Measurements from ENCODE around the gene PMM2.
A peak's percentile ranks its signal among the peaks of the same experiment; 100 is the strongest.
"Not testable (repeated sequence)": the region's sequence is repeated elsewhere in the genome, so short reads cannot be mapped to it uniquely, and the experiment has no call there.

Gene PMM2

DNA sequence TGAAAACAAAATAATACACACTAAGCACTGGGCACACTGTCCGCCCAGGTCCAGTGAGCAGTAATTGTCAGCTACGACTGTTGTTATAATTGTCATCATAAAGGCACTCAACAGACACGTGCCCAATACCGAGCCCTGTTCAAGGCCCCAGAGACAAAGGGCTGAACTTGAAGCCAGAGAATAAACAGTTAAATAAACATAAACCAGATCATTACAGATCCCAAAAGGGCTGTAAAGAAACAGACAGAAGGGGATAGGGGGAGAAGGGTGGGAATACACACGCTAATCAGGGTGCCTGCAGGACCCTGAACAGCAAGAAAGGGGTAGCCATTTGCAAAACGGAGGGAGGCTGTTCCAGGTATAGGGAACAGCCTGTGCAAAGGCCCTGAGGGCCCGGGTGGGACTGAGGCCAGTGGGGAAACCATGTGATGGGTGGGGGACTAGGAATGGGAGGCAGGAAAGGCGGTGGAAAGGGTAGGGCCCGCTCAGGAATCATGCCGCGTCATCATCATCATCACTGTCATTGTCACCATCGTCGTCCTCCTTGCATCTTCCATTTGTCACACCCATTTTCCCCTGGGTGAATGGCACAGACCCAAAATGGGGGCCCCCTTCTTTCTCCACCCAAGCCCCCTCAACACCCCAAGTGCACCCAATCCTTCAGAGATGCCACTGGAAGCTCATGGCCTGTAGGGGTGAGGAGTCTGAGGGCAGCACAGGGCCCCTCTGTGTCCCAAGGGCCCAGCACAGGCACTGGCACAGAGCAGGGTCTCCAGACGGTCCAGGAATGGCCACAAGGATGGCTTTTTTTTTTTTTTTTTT, 64.9 kb downstream of the PMM2 start:
- H3K4me3 ChIP-seq (ENCODE audit: low read depth, low read length) = no peak overlapping the region
- no peak for DNase-seq (ENCODE audit: low read depth)

DNA sequence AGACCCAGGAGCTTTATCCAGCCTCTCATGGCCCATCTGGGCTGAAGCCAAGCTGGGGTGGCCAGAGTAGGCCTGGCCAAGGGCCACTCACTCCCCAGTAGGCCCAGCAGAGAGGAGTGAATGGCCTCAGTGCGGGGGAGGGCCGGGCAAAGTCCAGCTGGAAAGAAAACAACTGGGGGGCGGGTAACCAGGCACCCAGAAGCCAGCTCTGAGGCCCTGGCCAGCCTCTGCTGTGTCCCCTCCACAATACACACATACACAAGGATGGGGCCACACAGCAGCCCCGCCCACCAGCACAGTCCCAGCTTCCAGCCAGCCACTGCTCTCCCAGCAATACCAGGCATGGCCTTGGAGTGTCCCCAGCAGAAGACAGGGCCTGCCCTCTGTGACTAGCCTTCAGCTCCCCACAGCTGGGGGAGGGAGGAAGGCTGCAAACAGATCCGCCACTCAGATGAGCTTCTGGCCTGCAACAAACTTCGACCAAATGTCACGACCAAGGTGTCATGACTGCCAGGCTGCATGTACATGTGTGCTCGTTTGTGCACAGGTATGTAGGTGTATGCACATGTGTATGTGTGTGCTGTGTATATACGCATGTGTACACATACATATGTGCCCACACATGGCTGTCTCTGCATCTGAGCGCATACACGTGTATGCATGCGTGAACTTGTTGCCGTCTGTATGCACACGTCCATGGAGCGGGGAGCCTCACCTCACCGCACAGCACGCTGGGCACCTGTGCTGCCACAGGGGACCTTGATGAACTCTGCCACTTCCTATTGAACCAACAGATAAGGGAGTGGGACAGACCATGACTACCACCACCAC, 66.2 kb downstream of the PMM2 start:
- no peak for DNase-seq (ENCODE audit: low read depth)
- H3K4me3 ChIP-seq (ENCODE audit: low read depth, low read length) = no peak overlapping the region

DNA sequence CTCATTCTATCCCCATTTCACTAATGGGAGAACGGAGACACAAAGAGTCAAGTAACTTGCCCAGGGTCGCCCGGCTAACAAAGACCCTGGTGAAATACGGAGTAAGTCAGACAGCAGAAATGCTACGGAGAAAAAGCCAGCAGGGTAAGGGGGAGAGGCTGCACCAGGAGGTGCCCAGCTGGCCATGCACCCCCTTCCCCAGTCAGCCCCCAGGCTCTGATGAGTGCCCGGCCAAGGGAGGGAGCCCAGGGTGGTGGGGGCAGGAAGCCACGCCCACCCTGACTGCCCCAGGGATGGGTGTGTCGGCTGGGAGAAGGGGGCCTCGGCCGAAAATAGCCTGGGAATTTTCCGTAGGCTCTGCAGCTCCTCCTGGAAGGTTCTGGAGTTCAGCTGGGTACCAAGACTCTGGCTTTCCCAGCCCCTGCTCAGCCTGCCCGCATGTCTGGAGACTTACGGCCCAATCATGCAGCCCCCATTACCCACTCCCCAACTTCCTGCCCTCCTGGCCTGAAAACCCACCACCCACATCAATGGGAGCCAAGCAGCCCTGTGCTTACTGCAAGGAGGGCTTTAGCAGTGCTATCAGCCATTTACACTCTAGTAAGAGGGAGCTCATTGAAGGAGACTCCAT, 67.0 kb downstream of the PMM2 start:
- DNase-seq (ENCODE audit: low read depth) = no peak
- H3K4me3 ChIP-seq (ENCODE audit: low read depth, low read length) = no peak overlapping the region

DNA sequence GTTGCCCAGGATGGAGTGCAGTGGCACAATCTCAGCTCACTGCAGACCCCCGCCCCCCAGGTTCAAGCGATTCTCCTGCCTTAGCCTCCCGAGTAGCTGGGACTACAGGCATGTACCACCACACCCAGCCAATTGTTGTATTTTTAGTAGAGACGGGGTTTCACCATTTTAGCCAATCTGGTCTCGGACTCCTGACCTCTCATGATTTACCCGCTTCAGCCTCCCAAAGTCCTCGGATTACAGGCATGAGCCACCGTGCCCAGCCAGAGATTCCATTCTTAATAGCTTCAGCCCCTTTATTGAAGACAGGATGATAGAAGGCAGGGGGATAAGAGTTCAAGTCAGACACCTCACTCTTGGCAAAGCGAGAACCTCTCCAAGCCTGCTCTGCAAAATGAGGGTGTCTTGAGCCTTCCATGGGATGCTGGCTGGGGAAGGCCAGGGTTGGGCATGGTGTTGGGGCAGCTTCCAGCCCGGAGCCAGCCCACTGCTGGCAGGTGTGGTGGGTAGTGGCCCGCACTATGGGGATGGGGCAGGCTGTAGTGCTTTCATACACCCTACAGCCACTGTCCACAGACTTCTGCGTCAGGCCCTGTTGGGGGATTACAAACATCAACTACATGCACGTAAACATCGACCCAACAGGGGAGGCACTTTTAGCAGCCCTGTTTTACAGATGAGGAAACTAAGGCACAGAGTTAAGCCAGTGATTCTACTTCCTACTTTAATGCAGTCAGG, 67.7 kb downstream of the PMM2 start:
- DNase-seq (ENCODE audit: low read depth) = no peak
- H3K4me3 ChIP-seq (ENCODE audit: low read depth, low read length) = no peak overlapping the region

DNA sequence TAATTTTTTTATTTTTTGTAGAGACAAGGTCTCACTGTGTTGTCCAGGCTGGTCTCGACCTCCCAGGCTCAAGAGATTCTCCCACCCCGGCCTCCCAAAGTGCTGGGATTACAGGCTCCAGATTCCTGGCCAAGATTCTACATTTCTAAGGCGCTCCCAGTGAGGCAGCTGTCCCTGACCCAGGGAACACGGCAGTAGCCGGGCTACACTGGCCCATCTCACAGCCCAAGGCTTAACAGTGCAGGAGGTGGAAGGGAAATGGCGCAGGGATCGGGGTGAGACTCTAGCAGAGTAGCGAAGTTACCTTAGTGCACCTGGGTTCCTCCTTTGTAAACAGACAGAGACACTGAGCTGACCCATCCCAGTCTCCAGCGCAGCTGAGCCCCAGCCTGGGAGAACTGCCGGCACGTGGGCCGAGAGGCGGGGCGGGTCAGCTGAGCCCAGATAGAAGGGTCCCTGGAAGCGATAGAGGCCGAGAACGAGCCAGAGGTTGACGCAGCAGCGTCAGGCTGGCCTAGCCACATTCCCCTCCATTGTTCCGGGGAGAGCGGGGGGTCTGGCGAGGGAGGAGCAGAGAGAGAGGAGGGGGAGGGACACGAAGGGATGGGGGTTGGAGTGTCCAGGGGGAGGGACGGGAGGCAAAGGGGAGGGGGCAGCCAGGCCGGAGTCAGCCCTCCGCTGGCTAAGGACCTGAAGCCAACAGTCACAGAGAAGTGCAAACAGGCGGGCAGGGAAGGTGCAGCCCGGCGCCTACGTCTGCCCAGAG, 68.7 kb downstream of the PMM2 start:
- peak overlapping the region; percentile 73 for H3K4me3 ChIP-seq (ENCODE audit: low read depth, low read length)
- DNase-seq (ENCODE audit: low read depth) = no peak

DNA sequence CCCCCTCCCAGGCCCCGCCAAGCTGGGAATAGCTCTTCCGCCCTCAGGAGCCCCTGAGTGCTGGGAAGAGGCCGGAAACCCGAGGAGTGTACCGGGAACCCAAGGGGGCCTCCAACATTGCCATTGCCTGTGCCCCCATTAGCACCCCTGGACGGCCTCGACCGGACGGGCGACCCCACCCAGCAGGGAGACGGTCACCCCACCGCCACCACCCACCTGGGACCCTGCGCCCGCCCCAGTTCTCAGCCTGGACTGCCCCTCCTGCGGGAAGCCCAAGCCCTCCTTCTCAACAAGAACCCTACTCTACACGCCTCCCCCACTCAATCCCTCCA, 69.2 kb downstream of the PMM2 start:
- peak overlapping the region; percentile 73 for H3K4me3 ChIP-seq (ENCODE audit: low read depth, low read length)
- no peak for DNase-seq (ENCODE audit: low read depth)

DNA sequence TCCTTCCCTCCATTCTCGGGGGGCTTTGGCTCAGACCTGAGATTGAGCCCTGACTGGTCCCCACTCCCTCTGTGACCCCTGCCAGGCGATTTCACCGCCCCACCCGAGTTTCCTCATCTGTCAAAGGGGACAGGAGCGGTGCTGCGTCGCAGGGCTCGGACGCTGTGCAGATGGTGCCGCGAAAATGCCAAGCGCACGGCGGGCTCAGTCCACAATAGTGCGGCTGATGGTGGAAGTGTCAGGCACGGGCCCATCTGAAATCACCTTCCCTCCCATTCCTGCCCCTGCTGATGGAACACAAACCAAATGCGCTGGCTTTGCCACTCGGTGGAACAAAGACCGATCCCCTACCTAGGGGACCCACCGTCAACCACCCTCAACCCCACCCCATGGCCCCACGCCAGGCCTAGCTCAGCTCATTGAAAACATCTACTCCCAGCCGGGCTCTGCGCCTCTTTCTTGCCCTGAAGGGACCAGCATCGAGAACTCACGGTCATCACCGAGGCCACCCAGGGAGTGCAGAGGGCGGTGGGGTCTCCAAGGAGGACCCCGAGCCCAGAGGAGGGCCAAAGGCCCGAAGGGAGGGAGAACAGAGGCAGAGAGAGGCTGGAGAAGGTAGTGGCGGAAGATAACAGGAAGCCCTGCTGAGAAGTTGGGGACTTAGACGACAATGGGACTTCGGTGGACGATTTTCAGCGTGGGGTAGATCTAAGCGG, 69.7 kb downstream of the PMM2 start:
- DNase-seq (ENCODE audit: low read depth) = no peak
- H3K4me3 ChIP-seq (ENCODE audit: low read depth, low read length) = peak overlapping the region; percentile 73

DNA sequence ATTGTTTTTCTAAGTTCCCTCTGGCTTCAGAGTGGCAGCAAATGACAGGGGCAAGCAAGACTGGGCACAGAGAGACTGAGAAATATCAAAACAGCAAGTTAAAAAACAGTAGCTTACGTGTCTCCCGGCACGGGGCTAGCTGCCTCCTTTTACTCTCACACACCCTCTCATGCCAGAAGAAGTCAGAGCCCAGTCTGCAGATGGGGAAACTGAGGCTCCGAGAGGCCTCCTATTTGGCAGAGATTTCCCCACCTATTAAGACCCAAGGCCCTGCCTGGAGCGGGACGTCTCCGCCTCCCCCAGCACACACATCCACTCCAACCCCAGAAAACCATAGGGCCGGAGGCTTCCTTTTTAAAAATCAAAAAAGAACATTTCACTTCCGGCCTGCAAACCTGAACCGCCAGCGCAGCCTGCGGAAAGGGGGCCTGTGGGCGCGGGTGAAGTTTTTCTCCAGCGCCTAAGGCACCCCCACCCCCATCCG, 70.3 kb downstream of the PMM2 start:
- H3K4me3 ChIP-seq (ENCODE audit: low read depth, low read length) = peak overlapping the region; percentile 73
- DNase-seq (ENCODE audit: low read depth) = no peak

DNA sequence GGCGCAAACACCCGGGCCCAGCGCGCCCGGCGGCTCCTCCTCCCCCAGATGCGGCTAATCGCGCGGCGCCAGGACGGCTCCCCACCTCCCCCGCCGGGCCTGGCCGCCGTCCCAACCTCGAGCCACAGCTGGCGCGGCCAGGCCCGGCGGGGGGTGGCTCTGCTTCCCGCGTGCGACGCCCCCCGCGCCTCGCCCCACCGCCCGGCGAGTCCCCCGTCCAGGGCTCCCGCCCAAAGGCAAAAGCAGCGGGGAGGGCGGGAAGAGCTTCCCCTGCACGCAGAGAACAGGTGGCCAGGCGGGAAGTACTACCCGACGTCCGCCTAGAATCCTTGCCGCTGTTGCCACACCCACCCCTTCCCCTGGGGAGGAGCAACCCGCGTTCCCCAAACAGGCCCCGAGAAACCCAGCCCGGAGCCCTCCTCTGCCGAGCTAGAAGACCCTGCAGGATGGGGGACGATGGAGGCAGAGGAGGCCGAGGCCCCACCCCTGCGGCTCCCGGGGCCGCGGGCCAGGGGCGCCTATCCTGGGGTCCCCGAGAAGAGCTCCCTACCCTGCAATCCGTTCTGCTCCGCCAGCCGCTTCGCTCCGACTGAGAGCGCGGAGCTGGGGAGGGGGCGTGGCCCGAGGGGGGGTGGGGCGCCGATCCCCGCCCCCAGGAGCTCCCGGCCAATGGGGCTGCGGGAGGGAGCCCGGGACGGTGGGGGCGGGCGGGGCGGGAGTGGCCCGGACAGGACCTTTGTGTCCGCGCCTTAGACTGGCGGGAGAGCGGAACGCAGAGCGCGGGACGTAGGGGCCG, 71.0 kb downstream of the PMM2 start, which contains the start of gene CARHSP1:
Gene CARHSP1 (minus strand): TSS at position 591 of the 796 bp plus-strand sequence. CDS start 9,678 bp downstream, outside the sequence.
- H3K4me3 ChIP-seq (ENCODE audit: low read depth, low read length) = peak within 1 kb of the TSS; percentile 73
- peak; percentile 61 for DNase-seq (ENCODE audit: low read depth)

DNA sequence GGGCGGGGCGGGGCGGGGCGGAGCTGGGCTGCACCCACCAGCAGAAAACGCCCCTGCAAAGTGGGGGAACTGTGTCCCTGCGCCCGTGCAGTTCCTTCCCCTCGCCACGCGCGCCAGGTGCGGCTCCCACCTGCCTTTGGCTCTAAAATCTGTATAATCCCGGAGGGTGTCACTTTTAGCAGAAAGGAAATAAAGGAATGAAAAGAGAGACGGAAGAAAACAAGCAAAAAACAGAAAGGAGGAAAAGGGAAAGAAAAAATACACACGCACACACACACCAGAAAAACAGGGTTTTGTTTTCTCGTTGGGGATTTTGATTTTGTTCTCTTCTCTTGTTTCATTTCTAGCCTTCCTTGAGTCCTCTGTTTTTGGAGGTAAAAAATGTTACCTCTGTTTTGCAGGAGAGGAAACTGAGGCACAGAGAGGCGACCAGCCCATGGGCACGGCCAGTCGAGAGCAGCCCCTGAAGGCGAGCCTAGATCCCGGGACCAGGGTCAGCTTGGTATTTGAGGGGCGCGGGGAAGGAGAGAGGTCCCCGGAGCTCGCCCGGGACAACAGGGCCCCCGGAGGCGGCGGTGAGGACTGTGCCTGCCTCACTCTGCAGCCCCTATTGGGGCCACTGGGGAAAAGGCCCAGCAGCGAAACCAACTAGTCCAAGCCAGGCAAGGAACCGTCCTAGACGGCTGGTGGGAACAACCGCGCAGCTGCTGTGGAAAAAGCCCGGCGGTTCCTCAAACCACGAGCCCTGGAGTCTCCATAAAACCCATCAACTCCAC, 71.8 kb downstream of the PMM2 start:
- no peak for DNase-seq (ENCODE audit: low read depth)
- peak overlapping the region; percentile 49 for H3K4me3 ChIP-seq (ENCODE audit: low read depth, low read length)

DNA sequence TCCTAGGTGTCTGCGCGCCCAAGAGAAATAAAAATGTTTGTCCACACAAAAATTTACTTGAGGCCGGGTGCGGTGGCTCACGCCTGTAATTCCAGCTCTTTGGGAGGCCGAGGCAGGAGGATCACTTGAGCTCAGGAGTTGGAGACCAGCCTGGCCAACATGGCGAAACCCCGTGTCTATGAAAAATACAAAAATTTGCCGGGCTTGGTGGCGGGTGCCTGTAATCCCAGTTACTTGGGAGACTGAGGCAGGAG, 72.3 kb downstream of the PMM2 start:
- not testable (repeated sequence) for DNase-seq (ENCODE audit: low read depth); H3K4me3 ChIP-seq (ENCODE audit: low read depth, low read length)

DNA sequence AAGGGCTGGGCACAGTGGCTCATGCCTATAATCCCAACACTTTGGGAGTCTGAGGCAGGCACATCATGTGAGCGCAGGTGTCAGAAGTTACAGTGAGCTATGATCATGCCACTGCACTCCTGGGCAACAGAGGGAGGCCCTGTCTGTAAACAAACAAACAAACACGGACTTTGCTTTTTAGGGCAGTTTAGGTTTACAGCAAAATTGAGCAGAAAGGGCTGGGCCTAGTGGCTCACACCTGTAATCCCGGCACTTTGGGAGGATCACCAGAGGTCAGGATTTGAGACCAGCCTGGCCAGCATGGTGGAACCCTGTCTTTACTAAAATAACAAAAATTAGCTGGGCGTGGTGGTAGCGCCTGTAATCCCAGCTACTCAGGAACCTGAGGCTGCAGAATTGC, 74.4 kb downstream of the PMM2 start:
- no peak overlapping the region for H3K4me3 ChIP-seq (ENCODE audit: low read depth, low read length)
- DNase-seq (ENCODE audit: low read depth) = no peak

DNA sequence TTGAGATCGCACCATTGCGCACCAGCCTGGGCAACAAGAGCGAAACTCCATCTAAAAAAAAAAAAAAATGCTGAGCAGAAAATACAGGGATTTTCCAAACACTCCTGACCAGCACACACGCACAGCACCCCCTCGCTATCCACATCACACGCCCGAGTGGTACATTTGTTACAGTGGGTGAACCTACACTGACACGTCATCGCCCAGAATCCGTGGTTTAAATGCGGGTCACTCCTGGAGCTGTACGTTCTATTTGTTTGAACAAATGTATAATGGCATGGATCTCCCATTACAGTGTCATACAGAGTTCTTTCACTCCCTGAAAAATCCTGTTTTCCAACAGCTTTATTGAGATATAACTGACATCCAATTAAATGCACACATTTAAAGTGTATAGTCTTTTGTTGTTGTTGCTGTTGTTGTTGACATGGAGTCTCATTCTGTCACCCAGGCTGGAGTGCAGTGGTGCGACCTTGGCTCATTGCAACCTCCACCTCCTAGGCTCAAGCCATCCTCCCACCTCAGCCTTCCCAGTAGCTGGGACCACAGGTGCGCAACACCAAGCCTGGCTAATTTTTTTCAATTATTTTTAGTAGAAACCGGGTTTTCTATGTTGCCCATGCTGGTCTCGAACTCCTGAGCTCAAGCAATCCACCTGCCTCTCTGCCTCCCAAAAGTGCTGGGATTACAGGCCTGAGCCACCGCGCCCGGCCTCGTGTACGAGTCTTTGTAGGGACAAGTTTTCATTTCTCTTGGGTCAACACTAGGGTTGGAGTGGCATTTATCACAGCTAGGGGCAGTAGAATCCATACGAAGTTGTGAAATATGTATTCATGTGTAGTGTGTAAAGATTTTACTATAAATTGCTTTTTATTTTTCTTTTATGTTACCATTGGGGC, 75.6 kb downstream of the PMM2 start:
- no peak overlapping the region for H3K4me3 ChIP-seq (ENCODE audit: low read depth, low read length)
- no peak for DNase-seq (ENCODE audit: low read depth)

DNA sequence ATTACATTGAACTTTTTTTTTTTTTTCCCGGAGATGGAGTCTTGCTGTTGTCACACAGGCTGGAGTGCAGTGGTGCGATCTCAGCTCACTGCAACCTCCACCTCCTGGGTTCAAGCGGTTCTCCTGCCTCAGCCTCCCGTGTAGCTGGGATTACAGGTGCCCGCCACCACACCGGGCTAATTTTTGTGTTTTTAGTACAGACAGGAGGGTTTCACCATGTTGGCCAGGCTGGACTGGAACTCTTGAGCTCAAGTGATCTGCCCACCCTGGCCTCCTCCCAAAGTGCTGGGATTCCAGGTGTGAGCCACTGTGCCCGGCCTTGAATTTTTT, 76.2 kb downstream of the PMM2 start:
- H3K4me3 ChIP-seq (ENCODE audit: low read depth, low read length) = not testable (repeated sequence)

DNA sequence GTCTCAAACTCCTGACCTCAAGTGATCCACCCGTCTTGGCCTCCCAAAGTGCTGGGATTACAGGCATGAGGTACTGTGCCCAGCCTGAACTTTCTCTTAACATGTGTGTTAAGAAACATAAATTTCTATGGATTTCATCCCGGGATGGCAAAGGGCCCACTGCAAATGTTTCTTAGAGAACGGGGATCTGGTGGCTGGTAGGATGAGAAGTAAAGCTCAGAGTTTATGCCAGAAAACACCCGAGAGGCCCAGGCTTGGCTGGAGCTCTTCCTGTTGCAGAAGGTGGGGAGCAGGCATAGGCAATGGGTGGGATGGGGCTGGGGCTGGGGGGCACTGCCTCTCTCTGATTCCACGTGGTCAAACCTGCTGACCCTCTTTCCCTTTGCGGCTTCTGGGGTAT, 76.7 kb downstream of the PMM2 start:
- no peak for DNase-seq (ENCODE audit: low read depth)
- no peak overlapping the region for H3K4me3 ChIP-seq (ENCODE audit: low read depth, low read length)

More for the DNA sequence above, 76.2 kb downstream of the PMM2 start:
- not testable (repeated sequence) for DNase-seq (ENCODE audit: low read depth)

DNA sequence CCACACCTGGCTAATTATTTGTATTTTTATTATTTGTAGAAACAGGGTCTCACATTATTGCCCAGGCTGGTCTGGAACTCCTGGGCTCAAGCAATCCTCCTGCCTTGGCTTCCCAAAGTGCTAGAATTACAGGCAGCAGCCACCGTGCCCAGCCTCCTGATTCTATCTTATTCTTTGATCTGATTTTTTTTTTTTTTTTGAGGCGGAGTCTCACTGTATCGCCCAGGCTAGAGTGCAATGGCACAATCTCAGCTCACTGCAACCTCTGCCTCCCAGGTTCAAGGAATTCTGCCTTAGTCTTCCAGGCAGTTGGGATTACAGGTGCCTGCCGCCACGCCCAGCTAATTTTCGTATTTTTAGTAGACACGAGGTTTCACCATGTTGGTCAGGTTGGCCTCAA, 77.7 kb downstream of the PMM2 start:
- H3K4me3 ChIP-seq (ENCODE audit: low read depth, low read length); DNase-seq (ENCODE audit: low read depth): not testable (repeated sequence)

All from skeletal muscle cell (primary cell).